ENCODE results near the gene SYS1. TPM values are rescaled to one million over a fixed set of nuclear protein-coding genes. Genes with fewer than 3 reads are reported as not detected.

Gene SYS1
- 12.5 and 21.5 TPM in 2 replicates for total RNA-seq (2014; rRNA removed; shearing (Covaris generic))
- 6.9 and 7.9 TPM in 2 replicates for polyA plus RNA-seq (2016; fragmentation: Nextera tagmentation; extraction: Ambion mirVana)
- long read RNA-seq, transcript SYS1-201 (4 exons, 2,862 nt), result major isoform, 14 of 17 reads
- long read RNA-seq, partial matches to known transcripts, result 0 of 17 reads
- long read RNA-seq, other reads (novel, unspliced or antisense), result 0 of 17 reads

DNA sequence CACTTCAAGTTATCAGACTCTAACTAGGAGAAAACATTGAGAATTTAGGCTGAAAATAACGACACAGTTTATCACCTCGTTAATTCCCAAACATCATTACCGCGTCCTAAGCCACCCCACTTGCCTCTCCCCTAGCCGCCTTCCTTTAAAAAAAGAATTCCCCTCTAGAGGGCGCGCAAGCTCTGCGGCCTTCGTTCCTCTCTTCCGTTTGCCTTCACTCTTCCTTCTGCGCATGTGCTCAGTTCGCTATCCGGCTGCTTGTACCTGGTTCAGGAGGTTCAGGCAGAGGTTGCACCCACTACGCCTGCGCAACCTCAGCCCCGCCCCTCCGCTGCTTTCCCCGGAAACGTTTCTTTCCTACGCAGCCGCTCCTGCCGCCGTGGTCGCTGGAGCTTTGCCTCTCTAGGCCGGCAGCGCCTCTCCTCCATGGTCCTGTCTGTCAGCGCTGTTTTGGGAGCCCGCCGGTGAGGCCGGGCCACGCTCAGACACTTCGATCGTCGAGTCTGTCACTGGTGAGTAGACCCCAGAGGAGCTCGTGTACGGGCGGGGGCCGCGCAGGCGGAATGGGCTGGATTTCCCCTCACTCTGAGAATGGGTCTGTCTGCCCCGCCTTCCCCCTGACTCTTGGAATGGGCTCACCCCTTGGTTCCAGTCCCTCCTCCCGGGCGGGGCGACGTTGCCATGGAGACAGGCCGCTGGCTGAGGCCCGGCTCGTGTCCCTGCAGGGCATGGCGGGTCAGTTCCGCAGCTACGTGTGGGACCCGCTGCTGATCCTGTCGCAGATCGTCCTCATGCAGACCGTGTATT lies at the start of gene SYS1:
Gene SYS1 (plus strand): TSS at position 353 of the 807 bp plus-strand sequence. CDS start 376 bp downstream, at position 729.
- peak; percentile 91 for ATAC-seq
- TF ChIP-seq, protein P1, sequence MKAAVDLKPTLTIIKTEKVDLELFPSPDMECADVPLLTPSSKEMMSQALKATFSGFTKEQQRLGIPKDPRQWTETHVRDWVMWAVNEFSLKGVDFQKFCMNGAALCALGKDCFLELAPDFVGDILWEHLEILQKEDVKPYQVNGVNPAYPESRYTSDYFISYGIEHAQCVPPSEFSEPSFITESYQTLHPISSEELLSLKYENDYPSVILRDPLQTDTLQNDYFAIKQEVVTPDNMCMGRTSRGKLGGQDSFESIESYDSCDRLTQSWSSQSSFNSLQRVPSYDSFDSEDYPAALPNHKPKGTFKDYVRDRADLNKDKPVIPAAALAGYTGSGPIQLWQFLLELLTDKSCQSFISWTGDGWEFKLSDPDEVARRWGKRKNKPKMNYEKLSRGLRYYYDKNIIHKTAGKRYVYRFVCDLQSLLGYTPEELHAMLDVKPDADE (IDR thresholded peaks at IDR 0.05), result peak; percentile 87; the same call in 1 of the 2 replicates
- TF ChIP-seq EZH2 (IDR thresholded peaks at IDR 0.05; ENCODE audit: low read depth, unreplicated experiment), result no peak
- TF ChIP-seq CREB1 (CRISPR knock-in tag; IDR thresholded peaks at IDR 0.05; ENCODE audit: low read depth), result peak; percentile 31; the same call in 1 of the 2 replicates
- peak; percentile 85 to 95 for TF ChIP-seq CTCF (conservative IDR thresholded peaks at IDR 0.05; ENCODE audit: low read depth in 2 of 2)
- TF ChIP-seq, protein P2, sequence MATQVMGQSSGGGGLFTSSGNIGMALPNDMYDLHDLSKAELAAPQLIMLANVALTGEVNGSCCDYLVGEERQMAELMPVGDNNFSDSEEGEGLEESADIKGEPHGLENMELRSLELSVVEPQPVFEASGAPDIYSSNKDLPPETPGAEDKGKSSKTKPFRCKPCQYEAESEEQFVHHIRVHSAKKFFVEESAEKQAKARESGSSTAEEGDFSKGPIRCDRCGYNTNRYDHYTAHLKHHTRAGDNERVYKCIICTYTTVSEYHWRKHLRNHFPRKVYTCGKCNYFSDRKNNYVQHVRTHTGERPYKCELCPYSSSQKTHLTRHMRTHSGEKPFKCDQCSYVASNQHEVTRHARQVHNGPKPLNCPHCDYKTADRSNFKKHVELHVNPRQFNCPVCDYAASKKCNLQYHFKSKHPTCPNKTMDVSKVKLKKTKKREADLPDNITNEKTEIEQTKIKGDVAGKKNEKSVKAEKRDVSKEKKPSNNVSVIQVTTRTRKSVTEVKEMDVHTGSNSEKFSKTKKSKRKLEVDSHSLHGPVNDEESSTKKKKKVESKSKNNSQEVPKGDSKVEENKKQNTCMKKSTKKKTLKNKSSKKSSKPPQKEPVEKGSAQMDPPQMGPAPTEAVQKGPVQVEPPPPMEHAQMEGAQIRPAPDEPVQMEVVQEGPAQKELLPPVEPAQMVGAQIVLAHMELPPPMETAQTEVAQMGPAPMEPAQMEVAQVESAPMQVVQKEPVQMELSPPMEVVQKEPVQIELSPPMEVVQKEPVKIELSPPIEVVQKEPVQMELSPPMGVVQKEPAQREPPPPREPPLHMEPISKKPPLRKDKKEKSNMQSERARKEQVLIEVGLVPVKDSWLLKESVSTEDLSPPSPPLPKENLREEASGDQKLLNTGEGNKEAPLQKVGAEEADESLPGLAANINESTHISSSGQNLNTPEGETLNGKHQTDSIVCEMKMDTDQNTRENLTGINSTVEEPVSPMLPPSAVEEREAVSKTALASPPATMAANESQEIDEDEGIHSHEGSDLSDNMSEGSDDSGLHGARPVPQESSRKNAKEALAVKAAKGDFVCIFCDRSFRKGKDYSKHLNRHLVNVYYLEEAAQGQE (IDR thresholded peaks at IDR 0.05; ENCODE audit: unreplicated experiment), result no peak
- TF ChIP-seq ZNF331 (CRISPR knock-in tag; IDR thresholded peaks at IDR 0.05; ENCODE audit: low read depth), result no peak
- no peak for TF ChIP-seq STAT1 (IDR thresholded peaks at IDR 0.05; ENCODE audit: unreplicated experiment)
- TF ChIP-seq POLR2AphosphoS5 (IDR thresholded peaks at IDR 0.05; ENCODE audit: low read depth), result peak; percentile 70
- TF ChIP-seq ZNF462 (CRISPR knock-in tag; IDR thresholded peaks at IDR 0.05), result no peak
- no peak for TF ChIP-seq EZH2phosphoT487 (IDR thresholded peaks at IDR 0.05; ENCODE audit: unreplicated experiment)
- no peak for TF ChIP-seq NANOG (IDR thresholded peaks at IDR 0.05; ENCODE audit: borderline replicate concordance)
- TF ChIP-seq ZNF114 (CRISPR knock-in tag; IDR thresholded peaks at IDR 0.05), result no peak
- no peak for TF ChIP-seq JUNB (IDR thresholded peaks at IDR 0.05; ENCODE audit: unreplicated experiment)
- DNase-seq (ENCODE audit: low spot score), result peak; percentile 98
- Mint-ChIP-seq H3K4me3 (peak within 1 kb of the TSS; percentile 99), H3K9me3 (no peaks in the 10 kb centered on the region), H3K4me1 (peaks cover 26% of the 10 kb centered on the region), H3K27ac (peak within 1 kb of the TSS; percentile 98), H3K27me3 (ENCODE audit: insufficient read depth, low read depth, poor library complexity) (peaks cover 7% of the 10 kb centered on the region), H3K36me3 (ENCODE audit: low read depth) (peaks cover 11% of the 10 kb centered on the region; the same call in 2 of the 3 replicates)
- Histone ChIP-seq H2AFZ (peak within 1 kb of the TSS; percentile 90; the same call in 1 of the 2 replicates), H3K4me3 (peak within 1 kb of the TSS; percentile 72), H3K27me3 (ENCODE audit: insufficient read depth) (no peaks in the 10 kb centered on the region), H3K4me2 (peak within 1 kb of the TSS; percentile 73), H3K9me2 (ENCODE audit: insufficient read depth) (no peaks in the 10 kb centered on the region), H3K36me3 (ENCODE audit: insufficient read depth) (no peaks in the 10 kb centered on the region), H3K4me1 (ENCODE audit: insufficient read depth) (peaks cover 15% of the 10 kb centered on the region), H3F3A (replicated peaks; ENCODE audit: low read depth) (no peaks in the 10 kb centered on the region), H3K79me2 (replicated peaks; ENCODE audit: insufficient read depth) (peaks cover 14% of the 10 kb centered on the region), H4K20me1 (replicated peaks; ENCODE audit: insufficient read depth) (0 out of 2 replicates have a peak, but pooled peaks cover 9% of the 10 kb centered on the region), H3K27ac (ENCODE audit: low read depth) (no peak within 1 kb of the TSS)
